Activated CD4-positive, alpha-beta T cell treated with anti-CD3 and anti-CD28 coated beads, Interleukin-2, amount 50 U/mL, for 24 hours (primary cell): Measurements from ENCODE around the gene STX8.

Experiments
- DNase-seq, 2 donors: peaks; one replicate each; pipeline ENCODE4 v3.0.0-alpha.2; 2020; ENCODE audit warnings: low read depth in 1 of 2, low spot score in 1 of 2

STX8 gene

GRCh38 chr17:9215465-9215864 is 360.2 kb downstream of the STX8 start:
- no peak for DNase-seq

GRCh38 chr17:9213303-9213640 is 362.3 kb downstream of the STX8 start:
- no peak for DNase-seq

GRCh38 chr17:9212376-9213302 is 363.0 kb downstream of the STX8 start:
- no peak for DNase-seq

- DNase-seq = no peak
Observed at GRCh38 chr17:9211133-9211765, 364.4 kb downstream of the STX8 start.

GRCh38 chr17:9209781-9210370 is 365.7 kb downstream of the STX8 start:
- DNase-seq = no peak

GRCh38 chr17:9209347-9209746 is 366.3 kb downstream of the STX8 start:
- no peak for DNase-seq

GRCh38 chr17:9208381-9209105 is 367.1 kb downstream of the STX8 start:
- DNase-seq = no peak

- no peak for DNase-seq
Observed at GRCh38 chr17:9206741-9207332, 368.8 kb downstream of the STX8 start.

- DNase-seq = no peak
Observed at GRCh38 chr17:9206410-9206703, 369.3 kb downstream of the STX8 start.

GRCh38 chr17:9205520-9206409 is 369.9 kb downstream of the STX8 start:
- no peak for DNase-seq

- DNase-seq = no peak
Observed at GRCh38 chr17:9204637-9205329, 370.8 kb downstream of the STX8 start.

GRCh38 chr17:9203771-9204425 is 371.7 kb downstream of the STX8 start:
- DNase-seq = no peak

- no peak for DNase-seq
Observed at GRCh38 chr17:9202532-9202931, 373.1 kb downstream of the STX8 start.

GRCh38 chr17:9200699-9201359 is 374.8 kb downstream of the STX8 start:
- no peak for DNase-seq
